Femur (tissue), 1 donor: ENCODE data around the gene ANXA2R.
"Not testable (repeated sequence)": the region's sequence is repeated elsewhere in the genome, so short reads cannot be mapped to it uniquely, and the experiment has no call there.

Experiments used
- DNase-seq: peaks from one replicate; pipeline ENCODE4 v3.0.0-alpha.2; 2017

The ANXA2R gene

DNA sequence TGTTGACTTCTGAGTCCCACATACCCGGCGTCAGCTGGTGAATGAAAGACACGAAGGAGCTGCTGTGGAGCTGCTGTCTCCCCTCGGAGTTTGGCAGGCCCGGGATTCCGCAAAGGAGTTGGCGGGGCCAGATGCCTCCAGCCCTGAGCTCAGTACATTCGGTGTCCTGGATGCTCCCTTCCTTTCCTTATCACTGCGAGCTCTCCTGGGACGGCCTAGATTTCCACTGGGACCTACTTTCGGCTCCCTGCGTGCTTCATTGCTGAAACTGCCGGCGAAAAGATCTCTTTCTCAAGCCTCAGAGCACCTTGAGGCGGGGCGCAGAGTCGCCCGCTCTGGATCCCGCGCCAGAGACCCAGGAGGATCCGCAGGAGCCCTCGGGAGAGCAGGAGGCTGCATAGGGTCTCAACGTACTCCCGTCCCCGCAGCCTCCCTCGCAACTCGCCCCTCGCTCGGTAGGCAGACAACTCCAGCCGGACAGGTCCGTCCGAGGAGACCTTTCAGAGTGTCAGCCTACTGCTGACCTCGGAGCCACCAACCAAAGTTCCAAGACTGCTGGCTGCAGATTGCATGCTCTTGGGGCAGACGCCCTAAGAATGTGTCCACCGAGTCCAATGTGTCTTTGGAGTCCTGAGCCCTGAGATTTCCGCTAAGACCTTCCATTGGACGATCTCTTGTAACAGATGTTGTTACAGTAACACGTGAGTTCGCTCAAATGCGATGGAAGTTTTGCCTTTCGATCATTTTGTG, 6.1 kb downstream of the ANXA2R start:
- DNase-seq: no peak

GRCh38 chr5:43027054-43027785, 12.9 kb downstream of the ANXA2R start:
- DNase-seq: no peak

DNA sequence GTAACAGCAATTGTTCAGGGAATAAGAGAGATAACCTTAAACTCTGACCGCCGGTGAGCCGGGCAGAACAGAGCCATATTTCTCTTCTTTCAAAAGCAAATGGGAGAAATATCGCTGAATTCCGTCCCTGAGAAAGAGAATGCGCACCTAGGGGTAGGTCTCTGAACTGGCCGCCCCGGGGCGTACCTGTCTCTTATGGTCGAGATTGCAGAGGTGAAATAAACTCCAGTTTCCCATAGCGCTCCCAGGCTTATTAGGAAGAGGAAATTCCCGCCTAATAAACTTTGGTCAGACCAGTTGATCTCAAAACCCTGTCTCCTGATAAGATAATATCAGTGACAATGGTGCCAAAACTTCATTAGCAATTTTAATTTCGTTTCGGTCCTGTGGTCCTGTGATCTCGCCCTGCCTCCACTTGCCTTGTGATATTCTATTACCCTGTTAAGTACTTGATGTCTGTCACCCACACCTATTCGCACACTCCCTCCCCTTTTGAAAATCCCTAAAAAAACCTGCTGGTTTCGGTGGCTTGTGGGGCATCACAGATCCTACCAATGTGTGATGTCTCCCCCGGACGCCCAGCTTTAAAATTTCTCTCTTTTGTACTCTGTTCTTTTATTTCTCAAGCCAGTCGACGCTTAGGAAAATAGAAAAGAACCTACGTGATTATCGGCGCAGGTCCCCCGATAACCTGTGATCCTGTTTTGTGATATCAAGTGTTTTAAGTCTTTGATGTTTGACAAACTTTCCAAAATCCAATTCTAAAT, 14.8 kb downstream of the ANXA2R start:
- not testable (repeated sequence) for DNase-seq

- no peak for DNase-seq
Measured at GRCh38 chr5:43024217-43024616, 15.9 kb downstream of the ANXA2R start.

DNA sequence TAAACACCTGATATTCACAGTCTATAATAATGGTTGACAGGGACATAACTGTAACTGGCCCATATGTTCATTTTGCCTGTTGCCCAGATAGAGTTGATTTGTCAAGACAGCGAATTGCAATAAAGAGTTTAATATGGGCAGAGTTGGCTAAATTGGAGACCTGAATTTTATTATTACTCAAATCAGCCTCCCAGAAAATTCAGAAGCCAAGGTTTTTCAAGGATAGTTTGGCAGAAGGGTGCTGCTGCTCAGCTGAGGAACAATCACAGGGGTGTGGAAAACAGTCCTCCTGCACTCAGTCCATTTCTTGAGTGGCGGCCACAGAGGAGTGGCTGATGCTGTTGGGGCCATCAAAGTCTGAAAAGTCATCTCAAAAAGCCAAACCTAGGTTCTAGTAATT, 19.0 kb downstream of the ANXA2R start:
- no peak for DNase-seq

- no peak for DNase-seq
Measured at GRCh38 chr5:43020399-43020746, 19.7 kb downstream of the ANXA2R start.

GRCh38 chr5:43019614-43020398, 20.3 kb downstream of the ANXA2R start:
- DNase-seq: peak; percentile 76

DNA sequence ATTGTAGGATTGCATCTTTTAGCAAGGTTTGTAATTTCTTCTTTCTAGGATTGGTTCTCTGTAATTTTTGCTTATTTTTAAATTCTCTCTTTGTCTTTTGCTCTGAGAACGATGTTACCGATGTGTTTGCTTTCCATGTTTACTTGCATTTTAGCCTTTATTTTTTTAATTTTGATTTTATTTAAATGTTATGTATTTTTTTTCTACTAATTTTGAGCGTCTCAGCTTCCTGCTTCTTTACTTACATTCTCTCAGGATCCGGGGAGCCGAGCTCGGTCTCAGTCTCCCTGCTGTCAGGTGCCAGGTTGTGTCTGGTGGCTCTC, 20.9 kb downstream of the ANXA2R start:
- DNase-seq: no peak

DNA sequence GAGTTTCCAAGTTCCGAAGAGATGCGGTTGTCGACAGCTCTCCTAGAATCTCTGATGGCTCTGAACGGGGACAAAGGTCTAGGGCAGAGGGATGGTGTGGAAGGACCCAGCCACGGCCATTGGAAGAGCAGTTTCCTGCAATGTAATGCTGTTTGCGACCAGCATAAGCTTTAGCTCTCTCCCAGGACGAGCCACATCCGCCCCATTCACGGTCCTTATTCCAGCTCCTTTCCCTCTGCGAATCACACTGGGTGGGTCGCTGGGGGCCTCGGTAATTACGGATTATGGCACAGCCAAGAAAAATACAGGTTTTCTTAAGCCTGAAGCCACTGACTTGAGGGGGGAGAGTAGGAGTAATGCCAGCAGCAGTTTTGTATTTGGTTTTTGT, 22.7 kb downstream of the ANXA2R start:
- DNase-seq: peak; percentile 47

GRCh38 chr5:43016217-43016779, 23.8 kb downstream of the ANXA2R start:
- no peak for DNase-seq

DNA sequence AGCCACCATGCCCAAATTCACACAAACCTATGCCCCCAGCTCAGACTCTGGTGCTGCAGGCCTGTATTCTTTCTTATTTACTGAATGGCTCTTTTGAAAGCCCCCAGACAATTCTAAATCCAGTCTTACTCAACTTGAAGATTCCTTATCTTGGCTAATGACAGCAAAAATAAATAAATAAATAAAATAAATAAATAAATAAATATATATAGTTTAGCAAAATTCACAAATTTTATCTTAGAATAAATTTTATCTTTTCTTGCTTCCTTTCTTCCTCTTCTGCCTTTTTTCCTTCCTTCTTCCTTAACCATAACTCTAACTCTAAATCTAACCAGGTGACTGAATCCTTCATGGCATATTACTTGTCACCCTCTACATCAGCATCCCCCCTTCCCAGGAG, 25.6 kb downstream of the ANXA2R start:
- DNase-seq: no peak

DNA sequence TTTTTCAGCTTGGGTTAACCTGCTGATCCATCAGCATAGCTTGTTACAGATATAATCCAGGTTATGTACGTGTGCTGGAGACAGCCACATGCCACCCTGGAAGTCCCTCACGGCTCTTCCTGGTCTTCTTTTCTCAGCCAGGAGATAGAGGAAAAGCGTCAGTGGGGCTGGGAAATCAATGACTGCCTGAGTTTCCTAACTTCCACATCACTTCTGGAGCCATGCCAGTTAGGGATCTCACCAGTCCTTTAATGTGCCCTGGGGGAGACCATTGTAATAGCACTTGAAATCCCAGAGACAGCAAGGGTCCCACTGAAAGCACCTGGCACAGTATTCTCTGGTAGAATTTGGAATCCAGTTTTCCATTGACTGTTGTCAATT, 29.2 kb downstream of the ANXA2R start:
- no peak for DNase-seq

GRCh38 chr5:43008363-43009153, 31.6 kb downstream of the ANXA2R start:
- peak; percentile 89 for DNase-seq

DNA sequence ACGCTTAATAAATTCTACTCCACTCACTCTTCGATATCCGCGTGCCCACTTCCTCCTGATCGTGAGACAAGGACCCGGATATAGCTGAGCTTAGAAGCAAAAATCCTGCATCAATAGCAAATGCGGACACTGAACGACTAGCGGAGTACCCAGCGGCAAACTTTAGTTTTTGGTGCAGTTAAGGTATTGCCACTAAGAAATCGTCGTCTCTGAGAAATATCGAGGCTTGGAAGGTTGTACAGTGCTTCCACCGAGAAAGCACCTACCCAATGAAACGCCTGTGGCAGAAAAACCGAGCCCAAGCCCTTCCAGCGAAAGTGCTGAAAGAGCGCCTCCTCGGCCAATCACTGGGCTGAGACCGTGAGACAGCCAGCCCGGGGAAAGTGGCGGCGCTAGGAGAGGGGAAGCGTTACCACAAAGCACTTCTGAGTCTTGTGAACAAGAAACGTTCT, 32.2 kb downstream of the ANXA2R start:
- DNase-seq: peak; percentile 78

DNA sequence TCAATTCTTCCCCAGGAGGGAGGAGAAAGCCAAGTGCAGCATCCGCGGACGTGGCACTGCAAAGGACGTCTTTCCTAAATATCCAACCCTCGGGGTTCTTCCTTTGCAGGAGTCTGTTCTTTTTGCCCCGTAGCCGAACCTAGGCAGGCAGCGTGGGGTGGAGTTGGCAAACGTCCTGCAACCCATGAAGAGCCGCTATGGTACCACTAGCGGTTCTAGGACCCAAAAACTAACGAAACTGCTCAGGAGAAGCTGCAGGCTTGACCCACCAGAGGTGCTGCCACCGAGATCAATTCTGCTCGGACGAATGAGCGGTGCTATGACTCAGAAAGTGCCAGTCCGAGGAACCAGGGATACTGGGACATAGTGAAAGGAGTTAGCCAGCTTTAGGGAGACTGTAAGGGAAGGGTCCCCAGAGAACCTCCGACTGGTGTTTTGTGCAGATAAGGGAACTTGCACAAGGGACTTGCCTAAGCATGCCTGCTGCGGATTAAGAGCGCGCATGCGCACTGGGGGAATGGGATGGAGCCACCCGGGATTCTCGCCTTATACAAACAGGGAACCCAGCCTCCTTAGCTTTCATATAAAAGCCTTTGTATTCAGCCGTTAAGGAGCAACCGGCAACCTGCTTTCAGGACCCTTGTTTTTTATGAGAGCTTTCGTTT, 32.7 kb downstream of the ANXA2R start:
- peak; percentile 89 for DNase-seq

GRCh38 chr5:43006424-43007202, 33.5 kb downstream of the ANXA2R start:
- no peak for DNase-seq

- DNase-seq: no peak
Measured at GRCh38 chr5:43005031-43005430, 35.1 kb downstream of the ANXA2R start.

- DNase-seq: no peak
Measured at GRCh38 chr5:43001748-43002147, 38.4 kb downstream of the ANXA2R start.

DNA sequence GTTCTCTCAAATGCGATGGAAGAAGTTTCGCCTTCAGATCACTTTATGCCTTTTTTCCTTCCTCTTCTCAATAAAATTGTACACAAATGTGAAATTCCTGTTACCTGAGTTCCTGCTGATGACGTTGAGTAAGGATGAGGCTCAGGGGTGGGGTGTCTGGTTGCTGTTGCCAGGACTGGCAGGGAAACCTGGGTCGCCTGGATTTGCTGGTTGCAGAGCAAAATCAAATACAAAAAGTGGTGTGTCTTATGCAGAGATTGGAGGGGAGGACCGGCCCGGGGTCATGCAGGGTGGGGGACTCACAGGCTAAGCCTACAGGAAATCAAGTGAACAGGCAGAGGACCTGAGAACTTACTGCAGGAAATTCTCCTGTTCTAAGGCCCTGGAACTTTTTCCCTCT, 39.2 kb downstream of the ANXA2R start:
- no peak for DNase-seq

DNA sequence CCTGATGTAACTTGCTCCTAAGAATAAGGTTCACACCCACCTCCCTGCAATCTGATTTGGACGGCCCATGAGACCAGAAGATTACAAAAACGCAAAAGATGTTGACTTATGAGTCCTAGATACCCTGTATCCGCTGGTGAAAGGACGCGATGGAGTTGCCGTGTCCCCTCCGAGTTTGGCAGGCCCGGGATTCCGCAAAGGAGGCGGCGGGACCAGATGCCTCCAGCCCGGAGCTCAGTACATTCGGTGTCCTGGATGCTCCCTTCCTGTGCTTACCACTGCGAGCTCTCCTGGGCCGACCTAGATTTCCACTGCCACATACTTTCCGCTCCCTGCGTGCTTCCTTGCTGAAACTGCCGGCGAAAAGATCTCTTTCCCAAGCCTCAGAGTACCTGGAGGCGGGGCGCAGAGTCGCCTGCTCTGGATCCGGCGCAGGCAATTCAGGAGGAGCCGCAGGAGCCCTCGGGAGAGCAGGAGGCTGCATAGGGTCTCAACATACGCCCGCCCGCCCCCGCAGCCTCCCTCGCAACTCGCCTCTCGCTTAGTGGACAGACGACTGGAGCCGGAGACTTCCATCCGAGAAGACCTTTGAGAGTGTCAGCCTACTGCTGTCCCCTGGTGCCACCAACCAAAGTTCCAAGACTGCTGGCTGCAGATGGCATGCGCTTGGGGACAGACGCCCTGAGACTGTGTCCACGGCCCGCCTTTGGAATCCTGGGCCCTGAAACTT, 39.8 kb downstream of the ANXA2R start:
- peak; percentile 16 for DNase-seq
